ENCODE data around the gene ZNF785. TPM values are rescaled to one million over a fixed set of nuclear protein-coding genes. Genes with fewer than 3 reads are reported as not detected.
A peak's percentile ranks its signal among the peaks of the same experiment; 100 is the strongest.

The ZNF785 gene
- total RNA-seq, 1 experiment from 2014 or later = 16.0 TPM

DNA sequence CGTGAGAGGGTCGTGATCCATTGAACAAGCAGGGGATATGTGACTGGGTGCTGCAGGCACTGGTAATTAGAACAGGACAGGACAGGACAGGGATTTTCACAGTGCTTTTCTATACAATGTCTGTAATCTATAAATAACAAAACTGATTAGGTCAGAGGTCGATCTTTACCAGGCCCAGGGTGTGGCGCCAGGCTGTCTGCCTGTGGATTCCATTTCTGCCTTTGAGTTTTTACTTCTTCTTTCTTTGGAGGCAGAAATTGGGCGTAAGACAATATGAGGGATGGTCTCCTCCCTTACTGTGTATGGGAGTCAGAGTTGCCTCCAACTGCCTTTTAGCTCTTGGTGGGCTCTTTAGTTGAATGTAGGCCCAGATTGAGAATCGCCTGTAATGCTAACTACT lies 25.8 kb downstream of the ZNF785 start (continued):
- TF ChIP-seq OVOL2 (CRISPR knock-in tag; IDR thresholded peaks at IDR 0.05; ENCODE audit: borderline replicate concordance) = no peak
- TF ChIP-seq HMGA2 (CRISPR knock-in tag; IDR thresholded peaks at IDR 0.05) = no peak
- TF ChIP-seq, protein P1, sequence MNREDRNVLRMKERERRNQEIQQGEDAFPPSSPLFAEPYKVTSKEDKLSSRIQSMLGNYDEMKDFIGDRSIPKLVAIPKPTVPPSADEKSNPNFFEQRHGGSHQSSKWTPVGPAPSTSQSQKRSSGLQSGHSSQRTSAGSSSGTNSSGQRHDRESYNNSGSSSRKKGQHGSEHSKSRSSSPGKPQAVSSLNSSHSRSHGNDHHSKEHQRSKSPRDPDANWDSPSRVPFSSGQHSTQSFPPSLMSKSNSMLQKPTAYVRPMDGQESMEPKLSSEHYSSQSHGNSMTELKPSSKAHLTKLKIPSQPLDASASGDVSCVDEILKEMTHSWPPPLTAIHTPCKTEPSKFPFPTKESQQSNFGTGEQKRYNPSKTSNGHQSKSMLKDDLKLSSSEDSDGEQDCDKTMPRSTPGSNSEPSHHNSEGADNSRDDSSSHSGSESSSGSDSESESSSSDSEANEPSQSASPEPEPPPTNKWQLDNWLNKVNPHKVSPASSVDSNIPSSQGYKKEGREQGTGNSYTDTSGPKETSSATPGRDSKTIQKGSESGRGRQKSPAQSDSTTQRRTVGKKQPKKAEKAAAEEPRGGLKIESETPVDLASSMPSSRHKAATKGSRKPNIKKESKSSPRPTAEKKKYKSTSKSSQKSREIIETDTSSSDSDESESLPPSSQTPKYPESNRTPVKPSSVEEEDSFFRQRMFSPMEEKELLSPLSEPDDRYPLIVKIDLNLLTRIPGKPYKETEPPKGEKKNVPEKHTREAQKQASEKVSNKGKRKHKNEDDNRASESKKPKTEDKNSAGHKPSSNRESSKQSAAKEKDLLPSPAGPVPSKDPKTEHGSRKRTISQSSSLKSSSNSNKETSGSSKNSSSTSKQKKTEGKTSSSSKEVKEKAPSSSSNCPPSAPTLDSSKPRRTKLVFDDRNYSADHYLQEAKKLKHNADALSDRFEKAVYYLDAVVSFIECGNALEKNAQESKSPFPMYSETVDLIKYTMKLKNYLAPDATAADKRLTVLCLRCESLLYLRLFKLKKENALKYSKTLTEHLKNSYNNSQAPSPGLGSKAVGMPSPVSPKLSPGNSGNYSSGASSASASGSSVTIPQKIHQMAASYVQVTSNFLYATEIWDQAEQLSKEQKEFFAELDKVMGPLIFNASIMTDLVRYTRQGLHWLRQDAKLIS (CRISPR knock-in tag; IDR thresholded peaks at IDR 0.05; ENCODE audit: borderline replicate concordance) = no peak
- no peak for TF ChIP-seq CBFB (CRISPR knock-in tag; IDR thresholded peaks at IDR 0.05; ENCODE audit: low read depth)
- no peak for TF ChIP-seq NR2C2 (CRISPR knock-in tag; IDR thresholded peaks at IDR 0.05)
- TF ChIP-seq CREM (CRISPR knock-in tag; IDR thresholded peaks at IDR 0.05) = no peak
- TF ChIP-seq, protein P2, sequence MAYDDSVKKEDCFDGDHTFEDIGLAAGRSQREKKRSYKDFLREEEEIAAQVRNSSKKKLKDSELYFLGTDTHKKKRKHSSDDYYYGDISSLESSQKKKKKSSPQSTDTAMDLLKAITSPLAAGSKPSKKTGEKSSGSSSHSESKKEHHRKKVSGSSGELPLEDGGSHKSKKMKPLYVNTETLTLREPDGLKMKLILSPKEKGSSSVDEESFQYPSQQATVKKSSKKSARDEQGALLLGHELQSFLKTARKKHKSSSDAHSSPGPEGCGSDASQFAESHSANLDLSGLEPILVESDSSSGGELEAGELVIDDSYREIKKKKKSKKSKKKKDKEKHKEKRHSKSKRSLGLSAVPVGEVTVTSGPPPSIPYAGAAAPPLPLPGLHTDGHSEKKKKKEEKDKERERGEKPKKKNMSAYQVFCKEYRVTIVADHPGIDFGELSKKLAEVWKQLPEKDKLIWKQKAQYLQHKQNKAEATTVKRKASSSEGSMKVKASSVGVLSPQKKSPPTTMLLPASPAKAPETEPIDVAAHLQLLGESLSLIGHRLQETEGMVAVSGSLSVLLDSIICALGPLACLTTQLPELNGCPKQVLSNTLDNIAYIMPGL (CRISPR knock-in tag; IDR thresholded peaks at IDR 0.05) = no peak
- no peak for TF ChIP-seq NR3C1 (CRISPR knock-in tag; conservative IDR thresholded peaks at IDR 0.05; ENCODE audit: low read depth)
- no peak for TF ChIP-seq RORB (CRISPR knock-in tag; IDR thresholded peaks at IDR 0.05)

DNA sequence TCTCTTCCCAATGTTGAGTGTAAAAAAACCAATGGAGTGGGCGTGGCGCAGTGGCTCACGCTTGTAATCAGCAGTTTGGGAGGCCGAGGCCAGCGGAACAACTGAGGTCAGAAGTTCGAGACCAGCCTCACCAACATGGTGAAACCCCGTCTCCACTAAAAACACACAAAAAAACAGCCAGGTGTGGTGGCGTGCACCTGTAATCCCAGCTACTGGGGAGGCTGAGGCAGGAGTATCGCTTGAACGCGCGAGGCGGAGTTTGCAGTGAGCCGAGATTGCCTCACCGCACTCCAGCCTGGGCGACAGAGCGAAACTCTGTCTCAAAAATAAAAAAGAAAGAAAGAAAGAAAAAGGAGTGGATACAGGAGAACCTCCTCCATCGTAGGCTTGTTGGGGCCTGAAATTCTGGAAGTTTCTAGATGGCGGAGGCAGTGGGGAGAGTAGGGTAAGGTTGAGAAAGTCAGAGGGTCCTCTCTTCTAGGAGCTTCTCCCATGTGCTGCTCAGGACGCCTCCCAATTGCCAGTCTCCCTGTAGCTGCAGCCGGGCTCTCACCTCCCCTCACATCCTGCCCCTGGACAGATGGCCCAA lies 26.6 kb downstream of the ZNF785 start:
- Mint-ChIP-seq H3K4me1 (peaks cover 26% of the 10 kb centered on the region), H3K27me3 (ENCODE audit: low read depth) (peaks cover 17% of the 10 kb centered on the region), H3K27ac (peak overlapping the region; percentile 98), H3K36me3 (peaks cover 10% of the 10 kb centered on the region), H3K4me3 (peak overlapping the region; percentile 77), H3K9me3 (no peaks in the 10 kb centered on the region)
- POLR2A ChIA-PET = interaction anchor here (0.7 to 3.5 kb wide), 9 partner anchors 12 to 164 kb away, joined by 3 to 42 read pairs (median 4); partner anchors contain the start of genes DCTPP1, PRR14, ZNF48 and ZNF688
- CTCF ChIA-PET = interaction anchor here (0.6 to 2.8 kb wide), 16 partner anchors 9 to 447 kb away, joined by 3 to 39 read pairs (median 3); partner anchors contain the start of genes DCTPP1, ZNF688, ZNF689 and ZNF747
- no peak for TF ChIP-seq CREM (CRISPR knock-in tag; IDR thresholded peaks at IDR 0.05)
- TF ChIP-seq, protein P3, sequence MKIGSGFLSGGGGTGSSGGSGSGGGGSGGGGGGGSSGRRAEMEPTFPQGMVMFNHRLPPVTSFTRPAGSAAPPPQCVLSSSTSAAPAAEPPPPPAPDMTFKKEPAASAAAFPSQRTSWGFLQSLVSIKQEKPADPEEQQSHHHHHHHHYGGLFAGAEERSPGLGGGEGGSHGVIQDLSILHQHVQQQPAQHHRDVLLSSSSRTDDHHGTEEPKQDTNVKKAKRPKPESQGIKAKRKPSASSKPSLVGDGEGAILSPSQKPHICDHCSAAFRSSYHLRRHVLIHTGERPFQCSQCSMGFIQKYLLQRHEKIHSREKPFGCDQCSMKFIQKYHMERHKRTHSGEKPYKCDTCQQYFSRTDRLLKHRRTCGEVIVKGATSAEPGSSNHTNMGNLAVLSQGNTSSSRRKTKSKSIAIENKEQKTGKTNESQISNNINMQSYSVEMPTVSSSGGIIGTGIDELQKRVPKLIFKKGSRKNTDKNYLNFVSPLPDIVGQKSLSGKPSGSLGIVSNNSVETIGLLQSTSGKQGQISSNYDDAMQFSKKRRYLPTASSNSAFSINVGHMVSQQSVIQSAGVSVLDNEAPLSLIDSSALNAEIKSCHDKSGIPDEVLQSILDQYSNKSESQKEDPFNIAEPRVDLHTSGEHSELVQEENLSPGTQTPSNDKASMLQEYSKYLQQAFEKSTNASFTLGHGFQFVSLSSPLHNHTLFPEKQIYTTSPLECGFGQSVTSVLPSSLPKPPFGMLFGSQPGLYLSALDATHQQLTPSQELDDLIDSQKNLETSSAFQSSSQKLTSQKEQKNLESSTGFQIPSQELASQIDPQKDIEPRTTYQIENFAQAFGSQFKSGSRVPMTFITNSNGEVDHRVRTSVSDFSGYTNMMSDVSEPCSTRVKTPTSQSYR (CRISPR knock-in tag; IDR thresholded peaks at IDR 0.05) = 0 out of 2 replicates have a peak, but pooled peaks have one; percentile 38
- TF ChIP-seq, protein P4, sequence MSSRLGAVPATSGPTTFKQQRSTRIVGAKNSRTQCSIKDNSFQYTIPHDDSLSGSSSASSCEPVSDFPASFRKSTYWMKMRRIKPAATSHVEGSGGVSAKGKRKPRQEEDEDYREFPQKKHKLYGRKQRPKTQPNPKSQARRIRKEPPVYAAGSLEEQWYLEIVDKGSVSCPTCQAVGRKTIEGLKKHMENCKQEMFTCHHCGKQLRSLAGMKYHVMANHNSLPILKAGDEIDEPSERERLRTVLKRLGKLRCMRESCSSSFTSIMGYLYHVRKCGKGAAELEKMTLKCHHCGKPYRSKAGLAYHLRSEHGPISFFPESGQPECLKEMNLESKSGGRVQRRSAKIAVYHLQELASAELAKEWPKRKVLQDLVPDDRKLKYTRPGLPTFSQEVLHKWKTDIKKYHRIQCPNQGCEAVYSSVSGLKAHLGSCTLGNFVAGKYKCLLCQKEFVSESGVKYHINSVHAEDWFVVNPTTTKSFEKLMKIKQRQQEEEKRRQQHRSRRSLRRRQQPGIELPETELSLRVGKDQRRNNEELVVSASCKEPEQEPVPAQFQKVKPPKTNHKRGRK (CRISPR knock-in tag; IDR thresholded peaks at IDR 0.05; ENCODE audit: borderline replicate concordance) = no peak
- TF ChIP-seq, protein P5, sequence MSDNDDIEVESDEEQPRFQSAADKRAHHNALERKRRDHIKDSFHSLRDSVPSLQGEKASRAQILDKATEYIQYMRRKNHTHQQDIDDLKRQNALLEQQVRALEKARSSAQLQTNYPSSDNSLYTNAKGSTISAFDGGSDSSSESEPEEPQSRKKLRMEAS (CRISPR knock-in tag; IDR thresholded peaks at IDR 0.05) = no peak
- TF ChIP-seq EMX1 (CRISPR knock-in tag; IDR thresholded peaks at IDR 0.05) = no peak
- no peak for TF ChIP-seq TEAD1 (CRISPR knock-in tag; IDR thresholded peaks at IDR 0.05)
- TF ChIP-seq, protein P6, sequence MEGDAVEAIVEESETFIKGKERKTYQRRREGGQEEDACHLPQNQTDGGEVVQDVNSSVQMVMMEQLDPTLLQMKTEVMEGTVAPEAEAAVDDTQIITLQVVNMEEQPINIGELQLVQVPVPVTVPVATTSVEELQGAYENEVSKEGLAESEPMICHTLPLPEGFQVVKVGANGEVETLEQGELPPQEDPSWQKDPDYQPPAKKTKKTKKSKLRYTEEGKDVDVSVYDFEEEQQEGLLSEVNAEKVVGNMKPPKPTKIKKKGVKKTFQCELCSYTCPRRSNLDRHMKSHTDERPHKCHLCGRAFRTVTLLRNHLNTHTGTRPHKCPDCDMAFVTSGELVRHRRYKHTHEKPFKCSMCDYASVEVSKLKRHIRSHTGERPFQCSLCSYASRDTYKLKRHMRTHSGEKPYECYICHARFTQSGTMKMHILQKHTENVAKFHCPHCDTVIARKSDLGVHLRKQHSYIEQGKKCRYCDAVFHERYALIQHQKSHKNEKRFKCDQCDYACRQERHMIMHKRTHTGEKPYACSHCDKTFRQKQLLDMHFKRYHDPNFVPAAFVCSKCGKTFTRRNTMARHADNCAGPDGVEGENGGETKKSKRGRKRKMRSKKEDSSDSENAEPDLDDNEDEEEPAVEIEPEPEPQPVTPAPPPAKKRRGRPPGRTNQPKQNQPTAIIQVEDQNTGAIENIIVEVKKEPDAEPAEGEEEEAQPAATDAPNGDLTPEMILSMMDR (IDR thresholded peaks at IDR 0.05) = no peak
- 0 out of 2 replicates have a peak, but pooled peaks have one; percentile 8 for TF ChIP-seq GABPB1 (CRISPR knock-in tag; IDR thresholded peaks at IDR 0.05)
- TF ChIP-seq, protein P7, sequence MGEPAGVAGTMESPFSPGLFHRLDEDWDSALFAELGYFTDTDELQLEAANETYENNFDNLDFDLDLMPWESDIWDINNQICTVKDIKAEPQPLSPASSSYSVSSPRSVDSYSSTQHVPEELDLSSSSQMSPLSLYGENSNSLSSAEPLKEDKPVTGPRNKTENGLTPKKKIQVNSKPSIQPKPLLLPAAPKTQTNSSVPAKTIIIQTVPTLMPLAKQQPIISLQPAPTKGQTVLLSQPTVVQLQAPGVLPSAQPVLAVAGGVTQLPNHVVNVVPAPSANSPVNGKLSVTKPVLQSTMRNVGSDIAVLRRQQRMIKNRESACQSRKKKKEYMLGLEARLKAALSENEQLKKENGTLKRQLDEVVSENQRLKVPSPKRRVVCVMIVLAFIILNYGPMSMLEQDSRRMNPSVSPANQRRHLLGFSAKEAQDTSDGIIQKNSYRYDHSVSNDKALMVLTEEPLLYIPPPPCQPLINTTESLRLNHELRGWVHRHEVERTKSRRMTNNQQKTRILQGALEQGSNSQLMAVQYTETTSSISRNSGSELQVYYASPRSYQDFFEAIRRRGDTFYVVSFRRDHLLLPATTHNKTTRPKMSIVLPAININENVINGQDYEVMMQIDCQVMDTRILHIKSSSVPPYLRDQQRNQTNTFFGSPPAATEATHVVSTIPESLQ (CRISPR knock-in tag; IDR thresholded peaks at IDR 0.05) = no peak
- TF ChIP-seq, protein P8, sequence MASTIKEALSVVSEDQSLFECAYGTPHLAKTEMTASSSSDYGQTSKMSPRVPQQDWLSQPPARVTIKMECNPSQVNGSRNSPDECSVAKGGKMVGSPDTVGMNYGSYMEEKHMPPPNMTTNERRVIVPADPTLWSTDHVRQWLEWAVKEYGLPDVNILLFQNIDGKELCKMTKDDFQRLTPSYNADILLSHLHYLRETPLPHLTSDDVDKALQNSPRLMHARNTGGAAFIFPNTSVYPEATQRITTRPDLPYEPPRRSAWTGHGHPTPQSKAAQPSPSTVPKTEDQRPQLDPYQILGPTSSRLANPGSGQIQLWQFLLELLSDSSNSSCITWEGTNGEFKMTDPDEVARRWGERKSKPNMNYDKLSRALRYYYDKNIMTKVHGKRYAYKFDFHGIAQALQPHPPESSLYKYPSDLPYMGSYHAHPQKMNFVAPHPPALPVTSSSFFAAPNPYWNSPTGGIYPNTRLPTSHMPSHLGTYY (CRISPR knock-in tag; IDR thresholded peaks at IDR 0.05) = 0 out of 2 replicates have a peak, but pooled peaks have one; percentile 6
- no peak for DNase-seq (ENCODE audit: low spot score)
- ATAC-seq = no peak
